ENCODE results near the gene ARID4B.

Gene ARID4B

DNA sequence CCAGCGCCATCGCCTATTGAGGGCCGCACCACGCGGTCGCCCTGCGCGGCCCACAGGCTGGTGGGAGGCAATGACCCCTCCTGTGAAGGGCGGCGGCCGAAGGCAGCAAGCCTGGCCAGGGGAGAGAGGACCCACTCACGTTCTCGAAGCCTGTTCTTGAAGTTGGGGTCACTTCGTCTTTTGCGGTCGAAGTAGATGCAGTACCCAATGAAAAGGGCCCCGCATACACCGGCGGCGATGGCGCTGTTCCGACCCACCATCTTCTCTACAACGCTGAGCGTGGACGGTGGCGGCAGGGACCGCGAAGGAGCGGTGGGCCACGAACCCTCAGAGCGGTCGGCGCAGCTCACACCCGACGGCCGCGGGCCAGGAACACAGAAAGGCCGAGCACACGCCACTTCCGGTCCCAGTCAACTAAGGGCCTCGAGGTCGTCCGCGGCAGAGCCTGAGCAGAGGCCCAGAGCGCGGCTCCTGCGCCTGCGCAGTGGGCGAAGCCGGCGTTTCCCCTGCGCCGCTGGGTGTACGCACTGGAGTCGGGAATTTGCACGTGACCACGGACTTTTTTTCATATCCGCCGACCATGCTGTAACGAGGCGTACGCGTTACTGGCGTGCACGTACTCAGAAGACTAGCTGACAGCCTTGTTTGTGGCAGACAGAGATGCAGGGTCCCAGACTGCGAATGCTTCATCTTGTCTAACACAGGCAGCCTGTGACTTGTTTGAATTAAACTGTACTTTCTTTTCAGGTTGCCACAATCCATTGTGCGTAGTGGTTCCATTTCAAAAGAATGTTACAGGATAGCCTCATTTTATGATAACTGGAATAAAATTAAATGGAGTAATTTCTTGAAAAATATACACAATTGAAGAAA, 199.3 kb downstream of the ARID4B start, which contains the start of gene TOMM20:
TSS of gene TOMM20 (minus strand) at position 382 of the 873 bp plus-strand sequence. CDS start at position 260, 122 bp downstream.
- DNase-seq (ENCODE audit: low spot score): peak; percentile 98

- DNase-seq (ENCODE audit: low spot score): peak; percentile 22
Measured at GRCh38 chr1:235127732-235128455, 200.1 kb downstream of the ARID4B start.

GRCh38 chr1:235127203-235127602, 200.8 kb downstream of the ARID4B start:
- DNase-seq (ENCODE audit: low spot score): no peak

GRCh38 chr1:235124665-235125064, 203.3 kb downstream of the ARID4B start:
- no peak for DNase-seq (ENCODE audit: low spot score)

GRCh38 chr1:235124111-235124510, 203.9 kb downstream of the ARID4B start:
- DNase-seq (ENCODE audit: low spot score): no peak

DNA sequence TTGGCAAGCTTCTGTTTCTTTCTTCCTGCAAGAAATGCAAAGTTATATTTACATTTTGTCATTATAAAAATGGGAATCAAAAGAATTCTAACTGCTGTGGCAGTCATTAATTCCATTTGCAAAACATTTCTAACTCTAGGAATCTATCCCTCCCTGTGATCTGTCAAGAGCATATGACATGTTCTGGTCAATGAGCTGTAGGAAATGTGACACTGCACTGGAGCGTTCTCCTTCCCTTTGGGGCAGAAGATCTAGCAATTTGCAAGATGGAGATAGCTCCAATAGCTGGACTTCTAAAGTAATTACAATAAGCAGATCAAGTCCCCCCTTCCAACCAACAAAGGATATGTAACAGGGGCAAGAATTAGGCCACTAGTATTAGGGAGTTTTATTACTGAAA, 205.6 kb downstream of the ARID4B start:
- DNase-seq (ENCODE audit: low spot score): no peak

Data from putamen (tissue), 1 donor.